Measurements from ENCODE around the gene MCRIP1. TPM values are rescaled to one million over a fixed set of nuclear protein-coding genes. Genes with fewer than 3 reads are reported as not detected.

The MCRIP1 gene
- total and polyA plus RNA-seq, 10 of the 15 experiments (the other 5 are each of a cell fraction or from before 2014, with no cell fraction given) = 0.31 to 54.4 (median 30.8) TPM

DNA sequence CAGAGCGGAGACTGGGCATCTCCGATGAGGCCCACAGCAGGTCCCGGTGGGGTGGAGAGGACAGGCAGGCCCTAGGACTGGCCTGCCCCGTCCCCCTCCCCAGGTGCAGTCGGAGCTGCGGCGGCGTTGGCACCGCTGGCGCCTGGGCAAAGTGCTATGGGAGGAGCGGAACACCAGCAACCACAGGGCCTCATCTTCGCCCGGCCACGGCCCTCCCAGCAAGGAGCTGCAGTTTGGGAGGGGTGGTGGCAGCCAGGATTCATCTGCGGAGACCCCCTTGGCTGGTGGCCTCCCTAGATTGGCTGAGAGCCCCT, 19.8 kb downstream of the MCRIP1 start:
- ATAC-seq = no peak
- Histone ChIP-seq H3K27ac (ENCODE audit: control insufficient read depth, insufficient read depth) (no peak overlapping the region), H3K9me3 (replicated peaks; ENCODE audit: control insufficient read depth, insufficient read depth, low read length) (no peaks in the 10 kb centered on the region), H2AFZ (ENCODE audit: control insufficient read depth, low read depth, low read length) (no peak overlapping the region), H3K9ac (ENCODE audit: control insufficient read depth, insufficient read depth, low read length) (no peak overlapping the region), H3K36me3 (ENCODE audit: control insufficient read depth in 2 of 2, insufficient read depth in 2 of 2, low read length in 1 of 2) (no peaks in the 10 kb centered on the region), H4K20me1 (ENCODE audit: control insufficient read depth, insufficient read depth) (no peaks in the 10 kb centered on the region), H3K4me3 (no peak overlapping the region), H3K4me2 (ENCODE audit: control insufficient read depth, insufficient read depth) (no peak overlapping the region), H3K79me2 (ENCODE audit: control insufficient read depth, insufficient read depth, low read length) (no peaks in the 10 kb centered on the region), H3K27me3 (replicated peaks in 1 of 2; ENCODE audit: control insufficient read depth in 2 of 2, insufficient read depth in 2 of 2, low read length in 1 of 2) (no peaks in the 10 kb centered on the region), H3K4me1 (ENCODE audit: control insufficient read depth, insufficient read depth, low read length) (no peaks in the 10 kb centered on the region)
- CTCF ChIA-PET = no interaction called here
- SMC1A ChIA-PET (ENCODE audit: uncharacterized antibody, unreplicated experiment) = no interaction called here
- no peak for DNase-seq (ENCODE audit: low read depth, low spot score)
- no peak for FAIRE-seq
- WGBS (ENCODE audit: insufficient coverage, insufficient replicate concordance, low lambda C conversion rate, missing lambda C conversion rate) = 54% methylated on average over 15 of the region's 15 CpGs
- in situ Hi-C loops (cut with MboI) (no loop called here), intact Hi-C loops (cut with micrococcal nuclease; ENCODE audit: unreplicated experiment) (no loop called here)
- RAD21 ChIA-PET (ENCODE audit: unreplicated experiment) = no interaction called here
- no TSS peak for BruUV-seq (replicated peaks)
- POLR2A ChIA-PET = no interaction called here
- no peak for TF ChIP-seq RAD21 (IDR thresholded peaks at IDR 0.05; ENCODE audit: insufficient read depth, low read depth, low read length)
- no peak for TF ChIP-seq CHD1 (IDR thresholded peaks at IDR 0.05; ENCODE audit: low read depth, low read length)
- TF ChIP-seq MYC (IDR thresholded peaks at IDR 0.05; ENCODE audit: insufficient read depth, insufficient read length, insufficient replicate concordance, low read length, severe bottlenecking) = no peak
- TF ChIP-seq, protein P1, sequence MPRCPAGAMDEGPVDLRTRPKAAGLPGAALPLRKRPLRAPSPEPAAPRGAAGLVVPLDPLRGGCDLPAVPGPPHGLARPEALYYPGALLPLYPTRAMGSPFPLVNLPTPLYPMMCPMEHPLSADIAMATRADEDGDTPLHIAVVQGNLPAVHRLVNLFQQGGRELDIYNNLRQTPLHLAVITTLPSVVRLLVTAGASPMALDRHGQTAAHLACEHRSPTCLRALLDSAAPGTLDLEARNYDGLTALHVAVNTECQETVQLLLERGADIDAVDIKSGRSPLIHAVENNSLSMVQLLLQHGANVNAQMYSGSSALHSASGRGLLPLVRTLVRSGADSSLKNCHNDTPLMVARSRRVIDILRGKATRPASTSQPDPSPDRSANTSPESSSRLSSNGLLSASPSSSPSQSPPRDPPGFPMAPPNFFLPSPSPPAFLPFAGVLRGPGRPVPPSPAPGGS (IDR thresholded peaks at IDR 0.05; ENCODE audit: borderline replicate concordance, insufficient read depth, low read depth, low read length, poor library complexity, severe bottlenecking) = no peak
- TF ChIP-seq, protein P2, sequence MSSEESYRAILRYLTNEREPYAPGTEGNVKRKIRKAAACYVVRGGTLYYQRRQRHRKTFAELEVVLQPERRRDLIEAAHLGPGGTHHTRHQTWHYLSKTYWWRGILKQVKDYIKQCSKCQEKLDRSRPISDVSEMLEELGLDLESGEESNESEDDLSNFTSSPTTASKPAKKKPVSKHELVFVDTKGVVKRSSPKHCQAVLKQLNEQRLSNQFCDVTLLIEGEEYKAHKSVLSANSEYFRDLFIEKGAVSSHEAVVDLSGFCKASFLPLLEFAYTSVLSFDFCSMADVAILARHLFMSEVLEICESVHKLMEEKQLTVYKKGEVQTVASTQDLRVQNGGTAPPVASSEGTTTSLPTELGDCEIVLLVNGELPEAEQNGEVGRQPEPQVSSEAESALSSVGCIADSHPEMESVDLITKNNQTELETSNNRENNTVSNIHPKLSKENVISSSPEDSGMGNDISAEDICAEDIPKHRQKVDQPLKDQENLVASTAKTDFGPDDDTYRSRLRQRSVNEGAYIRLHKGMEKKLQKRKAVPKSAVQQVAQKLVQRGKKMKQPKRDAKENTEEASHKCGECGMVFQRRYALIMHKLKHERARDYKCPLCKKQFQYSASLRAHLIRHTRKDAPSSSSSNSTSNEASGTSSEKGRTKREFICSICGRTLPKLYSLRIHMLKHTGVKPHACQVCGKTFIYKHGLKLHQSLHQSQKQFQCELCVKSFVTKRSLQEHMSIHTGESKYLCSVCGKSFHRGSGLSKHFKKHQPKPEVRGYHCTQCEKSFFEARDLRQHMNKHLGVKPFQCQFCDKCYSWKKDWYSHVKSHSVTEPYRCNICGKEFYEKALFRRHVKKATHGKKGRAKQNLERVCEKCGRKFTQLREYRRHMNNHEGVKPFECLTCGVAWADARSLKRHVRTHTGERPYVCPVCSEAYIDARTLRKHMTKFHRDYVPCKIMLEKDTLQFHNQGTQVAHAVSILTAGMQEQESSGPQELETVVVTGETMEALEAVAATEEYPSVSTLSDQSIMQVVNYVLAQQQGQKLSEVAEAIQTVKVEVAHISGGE (CRISPR knock-in tag; IDR thresholded peaks at IDR 0.05) = no peak
- TF ChIP-seq, protein P3, sequence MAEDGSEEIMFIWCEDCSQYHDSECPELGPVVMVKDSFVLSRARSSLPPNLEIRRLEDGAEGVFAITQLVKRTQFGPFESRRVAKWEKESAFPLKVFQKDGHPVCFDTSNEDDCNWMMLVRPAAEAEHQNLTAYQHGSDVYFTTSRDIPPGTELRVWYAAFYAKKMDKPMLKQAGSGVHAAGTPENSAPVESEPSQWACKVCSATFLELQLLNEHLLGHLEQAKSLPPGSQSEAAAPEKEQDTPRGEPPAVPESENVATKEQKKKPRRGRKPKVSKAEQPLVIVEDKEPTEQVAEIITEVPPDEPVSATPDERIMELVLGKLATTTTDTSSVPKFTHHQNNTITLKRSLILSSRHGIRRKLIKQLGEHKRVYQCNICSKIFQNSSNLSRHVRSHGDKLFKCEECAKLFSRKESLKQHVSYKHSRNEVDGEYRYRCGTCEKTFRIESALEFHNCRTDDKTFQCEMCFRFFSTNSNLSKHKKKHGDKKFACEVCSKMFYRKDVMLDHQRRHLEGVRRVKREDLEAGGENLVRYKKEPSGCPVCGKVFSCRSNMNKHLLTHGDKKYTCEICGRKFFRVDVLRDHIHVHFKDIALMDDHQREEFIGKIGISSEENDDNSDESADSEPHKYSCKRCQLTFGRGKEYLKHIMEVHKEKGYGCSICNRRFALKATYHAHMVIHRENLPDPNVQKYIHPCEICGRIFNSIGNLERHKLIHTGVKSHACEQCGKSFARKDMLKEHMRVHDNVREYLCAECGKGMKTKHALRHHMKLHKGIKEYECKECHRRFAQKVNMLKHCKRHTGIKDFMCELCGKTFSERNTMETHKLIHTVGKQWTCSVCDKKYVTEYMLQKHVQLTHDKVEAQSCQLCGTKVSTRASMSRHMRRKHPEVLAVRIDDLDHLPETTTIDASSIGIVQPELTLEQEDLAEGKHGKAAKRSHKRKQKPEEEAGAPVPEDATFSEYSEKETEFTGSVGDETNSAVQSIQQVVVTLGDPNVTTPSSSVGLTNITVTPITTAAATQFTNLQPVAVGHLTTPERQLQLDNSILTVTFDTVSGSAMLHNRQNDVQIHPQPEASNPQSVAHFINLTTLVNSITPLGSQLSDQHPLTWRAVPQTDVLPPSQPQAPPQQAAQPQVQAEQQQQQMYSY (CRISPR knock-in tag; IDR thresholded peaks at IDR 0.05) = no peak
- TF ChIP-seq ZNF24 (IDR thresholded peaks at IDR 0.05) = no peak
- no peak for TF ChIP-seq CBFB (IDR thresholded peaks at IDR 0.05; ENCODE audit: low read depth)
- TF ChIP-seq RELA (IDR thresholded peaks at IDR 0.05; ENCODE audit: borderline replicate concordance, partially characterized antibody) = no peak
- no peak for TF ChIP-seq MEF2A (IDR thresholded peaks at IDR 0.05; ENCODE audit: insufficient read depth, low read depth, low read length)
- TF ChIP-seq ZBED1 (IDR thresholded peaks at IDR 0.05; ENCODE audit: borderline replicate concordance) = no peak
- TF ChIP-seq NFXL1 (IDR thresholded peaks at IDR 0.05; ENCODE audit: borderline replicate concordance) = no peak
- no peak for TF ChIP-seq TBL1XR1 (IDR thresholded peaks at IDR 0.05; ENCODE audit: low read depth, low read length)
- TF ChIP-seq, protein P4, sequence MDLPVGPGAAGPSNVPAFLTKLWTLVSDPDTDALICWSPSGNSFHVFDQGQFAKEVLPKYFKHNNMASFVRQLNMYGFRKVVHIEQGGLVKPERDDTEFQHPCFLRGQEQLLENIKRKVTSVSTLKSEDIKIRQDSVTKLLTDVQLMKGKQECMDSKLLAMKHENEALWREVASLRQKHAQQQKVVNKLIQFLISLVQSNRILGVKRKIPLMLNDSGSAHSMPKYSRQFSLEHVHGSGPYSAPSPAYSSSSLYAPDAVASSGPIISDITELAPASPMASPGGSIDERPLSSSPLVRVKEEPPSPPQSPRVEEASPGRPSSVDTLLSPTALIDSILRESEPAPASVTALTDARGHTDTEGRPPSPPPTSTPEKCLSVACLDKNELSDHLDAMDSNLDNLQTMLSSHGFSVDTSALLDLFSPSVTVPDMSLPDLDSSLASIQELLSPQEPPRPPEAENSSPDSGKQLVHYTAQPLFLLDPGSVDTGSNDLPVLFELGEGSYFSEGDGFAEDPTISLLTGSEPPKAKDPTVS (IDR thresholded peaks at IDR 0.05; ENCODE audit: low read depth, low read length) = no peak
